Left renal pelvis (tissue), 4 donors: ENCODE measurements around the gene TUFT1. TPM values are rescaled to one million over a fixed set of nuclear protein-coding genes. Genes with fewer than 3 reads are reported as not detected.
"Not testable (repeated sequence)": the region's sequence is repeated elsewhere in the genome, so short reads cannot be mapped to it uniquely, and the experiment has no call there.

Source experiments
- DNase-seq, 4 donors: peaks; one replicate each; pipeline ENCODE4 v3.0.0-alpha.2; 2013; ENCODE audit warnings: low read depth in 4 of 4, low spot score in 3 of 4
- polyA plus RNA-seq, 4 donors: library from polyadenylated mRNA; unstranded; fragments of 120-200 nt; gene quantifications; one replicate each; pipeline ENCODE4 v1.2.1, GENCODE V29; 2013; ENCODE audit not compliant: insufficient read length in 4 of 4

Gene TUFT1
- polyA plus RNA-seq, 4 donors, result 4.7 to 13.6 (median 10.7) TPM

GRCh38 chr1:151511636-151512215 lies 28.4 kb upstream of the TUFT1 start:
- DNase-seq, result no peak

GRCh38 chr1:151512326-151512725 lies 27.8 kb upstream of the TUFT1 start:
- DNase-seq, result no peak

GRCh38 chr1:151512801-151513625 lies 27.1 kb upstream of the TUFT1 start:
- DNase-seq, result no peak

- no peak for DNase-seq
These were observed 26.4 kb upstream of the TUFT1 start for GRCh38 chr1:151513626-151514121.

GRCh38 chr1:151514366-151514765 lies 25.7 kb upstream of the TUFT1 start:
- no peak for DNase-seq

GRCh38 chr1:151515265-151515664 lies 24.8 kb upstream of the TUFT1 start:
- no peak for DNase-seq

GRCh38 chr1:151516031-151516511 lies 24.0 kb upstream of the TUFT1 start:
- DNase-seq, result no peak

- no peak for DNase-seq
These were observed 21.7 kb upstream of the TUFT1 start for GRCh38 chr1:151518431-151518830.

GRCh38 chr1:151518936-151519335 lies 21.2 kb upstream of the TUFT1 start:
- no peak for DNase-seq

GRCh38 chr1:151519667-151520066 lies 20.4 kb upstream of the TUFT1 start:
- no peak for DNase-seq

GRCh38 chr1:151520359-151520758 lies 19.8 kb upstream of the TUFT1 start:
- no peak for DNase-seq

GRCh38 chr1:151522427-151522826 lies 17.7 kb upstream of the TUFT1 start:
- DNase-seq, result not testable (repeated sequence)

GRCh38 chr1:151523326-151523725 lies 16.8 kb upstream of the TUFT1 start:
- DNase-seq, result no peak

GRCh38 chr1:151524736-151525135 lies 15.4 kb upstream of the TUFT1 start:
- DNase-seq, result no peak

- DNase-seq, result no peak
These were observed 13.2 kb upstream of the TUFT1 start for GRCh38 chr1:151526735-151527525.

GRCh38 chr1:151529211-151529702 lies 10.9 kb upstream of the TUFT1 start:
- no peak for DNase-seq

GRCh38 chr1:151529781-151530180 lies 10.3 kb upstream of the TUFT1 start:
- no peak for DNase-seq

- no peak for DNase-seq
These were observed 9.6 kb upstream of the TUFT1 start for GRCh38 chr1:151530461-151530860.

- no peak for DNase-seq
These were observed 6.2 kb upstream of the TUFT1 start for GRCh38 chr1:151533870-151534269.

GRCh38 chr1:151534662-151535278 lies 5.3 kb upstream of the TUFT1 start:
- no peak for DNase-seq
